ENCODE measurements around the gene CDC37. TPM values are rescaled to one million over a fixed set of nuclear protein-coding genes. Genes with fewer than 3 reads are reported as not detected.

CDC37 gene
- total and polyA plus RNA-seq, 2 of the 4 experiments (the other 2 are of a cell fraction) = 209 to 650 TPM

- Histone ChIP-seq H4K91ac (ENCODE audit: insufficient read depth, low read depth, low read length) (no peak overlapping the region), H2AK9ac (replicated peaks; ENCODE audit: low read depth, low read length, poor library complexity) (no peak overlapping the region), H3K18ac (ENCODE audit: low read depth, low read length) (no peak overlapping the region), H3K4ac (ENCODE audit: low read depth, low read length) (no peak overlapping the region), H3K9me3 (ENCODE audit: control insufficient read depth, insufficient read depth, low read length) (no peaks in the 10 kb centered on the region), H2BK5ac (ENCODE audit: low read depth, low read length, poor library complexity, severe bottlenecking) (no peak overlapping the region), H3K14ac (replicated peaks; ENCODE audit: low read depth, low read length) (no peak overlapping the region), H3K9ac (ENCODE audit: low read depth, low read length) (no peak overlapping the region), H3K9me1 (ENCODE audit: insufficient read depth, low read length) (no peaks in the 10 kb centered on the region), H3K4me1 (ENCODE audit: control insufficient read depth, insufficient read depth, low read length) (no peaks in the 10 kb centered on the region), H2AK5ac (ENCODE audit: low read depth, low read length) (no peak overlapping the region), H2AFZ (replicated peaks; ENCODE audit: low read length, poor library complexity) (peak overlapping the region; percentile 32), H4K8ac (ENCODE audit: low read depth in 2 of 2, low read length in 2 of 2) (no peak overlapping the region), H3K4me2 (ENCODE audit: low read depth, low read length) (no peak overlapping the region), H3K4me3 (ENCODE audit: insufficient read depth, low read depth, low read length) (no peak overlapping the region), H2BK15ac (ENCODE audit: low read depth, low read length) (no peak overlapping the region), H2BK120ac (ENCODE audit: low read depth, low read length) (no peak overlapping the region), H3K56ac (ENCODE audit: extremely low read depth, insufficient read depth, low read length) (no peak overlapping the region), H3K27me3 (ENCODE audit: control insufficient read depth, insufficient read depth, low read length) (no peaks in the 10 kb centered on the region), H3K79me1 (ENCODE audit: low read depth in 1 of 2, low read length in 2 of 2) (peaks cover 0 to 8% of the 10 kb centered on the region in 2 experiments; a peak in 1 of 4 replicates), H3K27ac (ENCODE audit: insufficient read depth, low read length) (no peak overlapping the region), H3K23ac (ENCODE audit: low read depth, low read length) (no peak overlapping the region), H2BK20ac (ENCODE audit: low read depth, low read length) (no peak overlapping the region), H4K5ac (ENCODE audit: low read depth, low read length) (no peak overlapping the region), H4K20me1 (ENCODE audit: insufficient read depth, low read length) (peaks cover 9% of the 10 kb centered on the region; the same call in 1 of the 2 replicates), H3K36me3 (ENCODE audit: control insufficient read depth, insufficient read depth, low read length) (peaks cover 71% of the 10 kb centered on the region)
- in situ Hi-C loops (cut with MboI; ENCODE audit: low sequenced_read_pairs) = no loop called here
- TF ChIP-seq BHLHE40 (IDR thresholded peaks at IDR 0.05; ENCODE audit: low read depth, low read length) (no peak), RAD21 (IDR thresholded peaks at IDR 0.05; ENCODE audit: low read length) (no peak), CEBPB (IDR thresholded peaks at IDR 0.05; ENCODE audit: low read depth, low read length) (no peak), CTCF (conservative IDR thresholded peaks at IDR 0.05; ENCODE audit: low read depth, low read length) (no peak), MXI1 (IDR thresholded peaks at IDR 0.05; ENCODE audit: borderline replicate concordance, low read depth, low read length) (no peak), FOS (IDR thresholded peaks at IDR 0.05; ENCODE audit: low read depth, low read length) (no peak), USF2 (IDR thresholded peaks at IDR 0.05; ENCODE audit: low read depth, low read length) (no peak), NFE2L2 (IDR thresholded peaks at IDR 0.05; ENCODE audit: low read depth, low read length) (no peak), MAFK (IDR thresholded peaks at IDR 0.05; ENCODE audit: low read depth, low read length) (no peak), RFX5 (IDR thresholded peaks at IDR 0.05; ENCODE audit: low read depth, low read length) (no peak), MAZ (IDR thresholded peaks at IDR 0.05; ENCODE audit: borderline replicate concordance, low read depth, low read length) (no peak), POLR2A (IDR thresholded peaks at IDR 0.05; ENCODE audit: low read depth, low read length) (no peak), RCOR1 (IDR thresholded peaks at IDR 0.05; ENCODE audit: insufficient replicate concordance, low read length) (no peak), CHD1 (IDR thresholded peaks at IDR 0.05; ENCODE audit: low read depth, low read length) (no peak), ELK1 (IDR thresholded peaks at IDR 0.05; ENCODE audit: borderline replicate concordance, low read depth, low read length) (no peak), SMC3 (IDR thresholded peaks at IDR 0.05; ENCODE audit: low read depth, low read length) (no peak)
- ChIA-PET POLR2A (ENCODE audit: unreplicated experiment) (no interaction called here), CTCF (no interaction called here)
- DNase-seq (no peak), ATAC-seq (ENCODE audit: low read depth) (no peak)
- intact Hi-C loops (cut with micrococcal nuclease) = no loop called here
- BruUV-seq (replicated peaks) = no TSS peak
- dilution Hi-C loops (cut with HindIII; ENCODE audit: low sequenced_read_pairs, unreplicated experiment) = no loop called here
- 90% methylated on average over 3 of the region's 18 CpGs; no CpG with 5 or more reads in 1 of the 2 experiments for WGBS, 2 experiments (ENCODE audit: extremely low coverage in 2 of 2, insufficient read length in 1 of 2)
Measured at GRCh38 chr19:10362259-10362658, 41.1 kb downstream of the CDC37 start.

Measured in IMR-90 (cell line).